HG02981 (cell line): ENCODE results near the gene SETBP1.

Source experiments
- ATAC-seq: cut with Tn5 transposase; IDR thresholded peaks from one replicate; pipeline ENCODE4 v1.9.1; 2021; ENCODE audit warnings: mild to moderate bottlenecking, moderate library complexity; ENCODE audit not compliant: unreplicated experiment

Gene SETBP1

GRCh38 chr18:44837482-44838180 lies 156.9 kb downstream of the SETBP1 start:
- no peak for ATAC-seq

GRCh38 chr18:44838971-44839666 lies 158.4 kb downstream of the SETBP1 start:
- ATAC-seq: peak; percentile 99

GRCh38 chr18:44840058-44840790 lies 159.5 kb downstream of the SETBP1 start:
- no peak for ATAC-seq

GRCh38 chr18:44841221-44841620 lies 160.5 kb downstream of the SETBP1 start:
- ATAC-seq: no peak

GRCh38 chr18:44841752-44842587 lies 161.3 kb downstream of the SETBP1 start:
- ATAC-seq: no peak

- ATAC-seq: no peak
Observed at GRCh38 chr18:44842588-44843412, 162.1 kb downstream of the SETBP1 start.

- no peak for ATAC-seq
Observed at GRCh38 chr18:44844486-44844885, 163.8 kb downstream of the SETBP1 start.

- no peak for ATAC-seq
Observed at GRCh38 chr18:44846450-44846849, 165.8 kb downstream of the SETBP1 start.

- no peak for ATAC-seq
Observed at GRCh38 chr18:44848644-44849335, 168.1 kb downstream of the SETBP1 start.

GRCh38 chr18:44849361-44849760 lies 168.7 kb downstream of the SETBP1 start:
- ATAC-seq: no peak

- no peak for ATAC-seq
Observed at GRCh38 chr18:44850001-44850400, 169.3 kb downstream of the SETBP1 start.

- ATAC-seq: no peak
Observed at GRCh38 chr18:44851856-44852621, 171.4 kb downstream of the SETBP1 start.

- no peak for ATAC-seq
Observed at GRCh38 chr18:44852818-44853217, 172.1 kb downstream of the SETBP1 start.

- ATAC-seq: no peak
Observed at GRCh38 chr18:44853430-44853829, 172.7 kb downstream of the SETBP1 start.

- no peak for ATAC-seq
Observed at GRCh38 chr18:44855681-44856080, 175.0 kb downstream of the SETBP1 start.

- no peak for ATAC-seq
Observed at GRCh38 chr18:44856157-44856556, 175.5 kb downstream of the SETBP1 start.

GRCh38 chr18:44857081-44857480 lies 176.4 kb downstream of the SETBP1 start:
- ATAC-seq: no peak

- ATAC-seq: no peak
Observed at GRCh38 chr18:44857744-44858491, 177.2 kb downstream of the SETBP1 start.
